RPMI8226 (cell line): ENCODE measurements around the gene SUPT3H.
A peak's percentile ranks its signal among the peaks of the same experiment; 100 is the strongest.
"Not testable (repeated sequence)": the region's sequence is repeated elsewhere in the genome, so short reads cannot be mapped to it uniquely, and the experiment has no call there.

Experiments used
- DNase-seq: peaks from one replicate; pipeline ENCODE4 v3.0.0-alpha.2; 2015

Gene SUPT3H

DNA sequence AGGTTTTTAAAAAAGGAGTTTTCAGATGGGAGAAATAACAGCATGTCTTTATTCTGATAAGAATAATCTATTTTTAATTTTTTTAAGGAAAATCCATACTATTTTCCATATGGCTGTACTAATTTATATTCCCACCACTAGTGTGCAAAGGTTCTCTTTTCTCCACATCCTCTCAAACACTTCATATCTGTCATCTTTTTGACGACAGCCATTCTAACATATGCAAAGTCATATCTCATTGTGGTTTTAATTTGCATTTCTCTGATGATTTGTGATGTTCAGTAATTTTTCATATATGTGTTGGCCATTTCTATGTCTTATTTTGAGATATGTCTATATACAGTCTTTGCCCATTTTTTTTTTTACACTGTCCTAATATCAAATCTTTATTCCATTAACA, 330.2 kb downstream of the SUPT3H start:
- DNase-seq, result no peak

DNA sequence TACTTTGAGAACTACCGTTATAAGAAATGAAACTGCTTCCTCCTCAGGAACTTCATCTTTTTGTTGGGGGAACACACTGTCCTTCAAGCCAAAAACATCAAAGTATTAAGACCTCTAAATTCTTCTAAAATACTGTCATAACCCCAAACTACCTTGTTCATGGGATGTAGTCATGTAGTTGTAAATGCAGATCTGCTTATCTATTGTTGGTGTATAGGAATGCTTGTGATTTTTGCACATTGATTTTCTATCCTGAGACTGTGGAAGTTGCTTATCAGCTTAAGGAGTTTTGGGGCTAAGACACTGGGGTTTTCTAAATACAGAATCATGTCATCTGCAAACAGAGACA, 332.5 kb downstream of the SUPT3H start:
- DNase-seq, result no peak

- no peak for DNase-seq
Measured at GRCh38 chr6:45044510-45045252, 333.1 kb downstream of the SUPT3H start.

DNA sequence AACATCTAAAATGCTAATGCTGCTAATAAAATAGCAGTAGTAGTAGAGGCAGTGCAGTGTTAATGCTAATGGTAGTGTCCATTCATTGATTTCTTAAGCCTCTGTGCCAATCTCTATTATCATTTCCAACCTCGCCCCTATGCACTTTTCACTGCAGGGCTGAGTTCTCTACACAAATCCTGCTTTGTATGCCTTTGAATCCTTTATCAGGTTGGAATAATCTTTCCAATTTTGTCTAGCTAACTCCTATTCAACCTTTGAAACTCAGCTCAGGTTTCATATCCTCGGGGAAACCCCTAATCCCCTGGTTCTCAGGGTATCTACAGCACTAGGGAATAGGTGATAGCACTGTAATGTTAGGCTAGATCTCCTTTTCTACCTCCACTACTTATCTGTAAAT, 333.6 kb downstream of the SUPT3H start:
- DNase-seq, result no peak

- DNase-seq, result not testable (repeated sequence)
Measured at GRCh38 chr6:45042673-45043072, 335.1 kb downstream of the SUPT3H start.

DNA sequence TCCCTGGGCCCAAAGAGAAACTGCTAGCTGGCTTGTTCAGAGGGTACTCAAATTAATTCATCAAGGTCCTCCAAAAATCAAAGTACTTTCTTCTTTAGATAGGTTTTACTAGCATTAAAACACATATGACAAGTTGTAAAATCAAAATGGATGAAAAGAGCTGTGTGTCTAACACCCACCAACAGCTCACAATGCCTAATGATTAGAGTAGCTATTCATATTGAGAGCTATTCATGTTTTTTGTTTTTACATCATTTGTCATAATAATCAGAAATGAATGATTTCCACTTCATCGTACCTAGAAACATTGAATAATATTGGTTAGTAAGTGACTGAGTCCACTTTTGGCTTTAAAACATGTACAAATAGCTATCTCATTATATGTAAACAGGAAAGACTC, 339.5 kb downstream of the SUPT3H start:
- no peak for DNase-seq

DNA sequence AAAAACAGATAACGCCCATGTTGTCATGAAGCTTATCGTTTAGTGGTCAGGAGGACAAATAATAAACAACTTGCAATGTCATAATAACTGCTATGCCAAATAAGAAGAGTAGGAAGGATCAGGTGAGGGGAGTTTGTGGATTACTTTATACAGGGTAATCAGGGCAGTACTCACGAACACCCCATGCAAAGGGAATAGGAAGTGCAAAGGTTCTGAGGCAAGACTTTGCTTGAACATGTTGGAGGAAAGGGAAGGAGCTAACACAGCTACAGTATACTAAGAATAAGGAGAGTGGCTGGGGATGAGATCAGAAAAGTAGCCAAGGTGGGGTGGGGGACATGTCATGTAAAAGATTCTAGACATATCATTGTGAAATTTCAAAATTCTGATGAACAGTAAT, 341.6 kb downstream of the SUPT3H start:
- DNase-seq, result no peak

DNA sequence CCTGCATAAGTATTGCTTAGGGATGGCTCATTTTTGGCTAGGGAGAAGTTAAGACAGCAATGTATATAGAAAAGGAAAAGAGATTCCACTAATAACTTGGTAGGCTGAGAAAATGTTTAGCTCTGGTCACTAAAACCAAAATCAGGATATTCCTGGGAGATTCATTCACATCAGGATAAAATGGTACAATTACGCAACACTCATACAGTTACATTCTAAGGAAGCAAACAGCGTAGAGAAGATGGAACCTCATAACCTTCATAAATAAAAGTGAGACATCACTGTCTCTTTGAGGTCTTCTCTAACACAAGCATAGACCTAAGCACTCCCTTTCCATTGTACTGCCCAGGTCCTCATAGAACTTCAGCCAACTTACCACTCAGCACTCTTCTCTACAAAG, 345.3 kb downstream of the SUPT3H start:
- no peak for DNase-seq

DNA sequence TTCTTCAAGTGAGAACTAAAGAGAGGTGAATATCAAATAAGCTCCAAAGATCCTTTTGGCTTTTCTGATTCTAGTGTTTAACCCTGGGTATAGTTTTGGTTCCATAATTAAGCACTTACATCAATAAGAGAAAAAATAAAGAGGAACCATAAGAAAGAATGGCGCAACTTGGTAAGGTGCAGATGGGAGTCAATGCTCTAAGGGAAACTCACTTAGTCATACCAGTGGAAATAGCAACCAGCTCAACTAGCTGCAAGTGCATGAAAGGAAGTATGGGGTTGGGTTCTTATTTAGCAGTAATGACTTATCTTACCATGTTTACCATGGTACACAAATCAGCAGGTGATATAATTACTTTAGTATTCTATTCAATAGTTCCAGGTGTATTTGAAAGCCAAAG, 346.1 kb downstream of the SUPT3H start:
- no peak for DNase-seq

- DNase-seq, result no peak
Measured at GRCh38 chr6:45027126-45027525, 350.6 kb downstream of the SUPT3H start.

GRCh38 chr6:45026003-45026516, 351.7 kb downstream of the SUPT3H start:
- DNase-seq, result no peak

- no peak for DNase-seq
Measured at GRCh38 chr6:45024610-45025009, 353.1 kb downstream of the SUPT3H start.

GRCh38 chr6:45021676-45022075, 356.1 kb downstream of the SUPT3H start:
- no peak for DNase-seq

GRCh38 chr6:45012687-45013086, 365.0 kb downstream of the SUPT3H start:
- no peak for DNase-seq

DNA sequence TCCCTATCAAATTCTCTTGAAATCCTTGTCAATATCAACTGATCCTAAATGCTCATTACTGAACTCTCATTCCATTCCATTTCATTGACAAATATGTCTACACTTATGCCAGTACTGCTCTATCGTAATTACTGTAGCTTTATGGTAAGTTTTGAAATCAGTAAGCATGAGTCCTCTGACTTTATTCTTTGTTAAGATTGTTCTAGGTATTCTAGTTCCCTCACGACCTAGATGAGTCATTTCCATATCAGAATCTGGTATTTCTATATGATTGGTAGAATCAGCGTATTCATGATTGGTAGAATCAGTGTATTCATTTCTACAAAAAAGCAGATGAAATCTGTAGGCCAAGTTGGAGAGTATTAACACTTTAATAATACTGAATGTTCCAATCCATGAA, 368.2 kb downstream of the SUPT3H start:
- no peak for DNase-seq

DNA sequence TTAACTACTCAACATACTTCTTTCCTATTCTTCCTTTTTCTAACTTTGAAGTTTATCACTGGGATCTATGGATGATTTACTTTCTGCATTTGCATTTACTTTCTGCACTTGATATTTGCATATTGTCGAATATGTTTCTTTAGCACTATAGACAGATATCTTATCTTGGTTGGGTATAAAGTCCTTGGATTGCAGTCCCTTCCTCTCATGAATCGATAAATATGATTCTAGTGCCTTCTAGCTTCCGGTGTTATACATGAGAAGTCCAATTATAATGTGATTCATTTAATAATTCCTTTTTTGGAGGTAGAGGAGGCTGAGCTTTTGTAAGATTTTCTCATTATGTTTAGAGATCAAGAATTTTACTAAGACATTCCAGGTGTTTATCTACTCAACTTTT, 370.8 kb downstream of the SUPT3H start:
- no peak for DNase-seq

DNA sequence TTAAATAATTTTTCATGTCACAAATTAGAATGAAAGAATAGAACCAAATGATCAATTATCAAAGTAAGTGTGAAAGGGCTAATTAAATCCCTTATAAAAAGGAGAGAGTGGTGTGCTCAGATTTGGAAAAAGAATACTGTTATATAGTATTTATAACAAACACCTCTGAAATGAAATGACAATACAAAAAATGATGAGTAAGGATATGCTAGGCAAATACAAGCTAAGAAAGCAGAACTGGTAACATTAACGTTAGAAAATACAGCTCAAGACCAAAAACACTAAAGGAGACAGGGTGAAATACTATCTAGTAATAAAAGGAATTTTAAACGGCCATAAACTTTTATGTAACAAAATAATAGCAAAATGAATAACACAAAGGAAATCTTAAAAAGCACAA, 373.8 kb downstream of the SUPT3H start:
- no peak for DNase-seq

GRCh38 chr6:45003387-45003786, 374.3 kb downstream of the SUPT3H start:
- no peak for DNase-seq

DNA sequence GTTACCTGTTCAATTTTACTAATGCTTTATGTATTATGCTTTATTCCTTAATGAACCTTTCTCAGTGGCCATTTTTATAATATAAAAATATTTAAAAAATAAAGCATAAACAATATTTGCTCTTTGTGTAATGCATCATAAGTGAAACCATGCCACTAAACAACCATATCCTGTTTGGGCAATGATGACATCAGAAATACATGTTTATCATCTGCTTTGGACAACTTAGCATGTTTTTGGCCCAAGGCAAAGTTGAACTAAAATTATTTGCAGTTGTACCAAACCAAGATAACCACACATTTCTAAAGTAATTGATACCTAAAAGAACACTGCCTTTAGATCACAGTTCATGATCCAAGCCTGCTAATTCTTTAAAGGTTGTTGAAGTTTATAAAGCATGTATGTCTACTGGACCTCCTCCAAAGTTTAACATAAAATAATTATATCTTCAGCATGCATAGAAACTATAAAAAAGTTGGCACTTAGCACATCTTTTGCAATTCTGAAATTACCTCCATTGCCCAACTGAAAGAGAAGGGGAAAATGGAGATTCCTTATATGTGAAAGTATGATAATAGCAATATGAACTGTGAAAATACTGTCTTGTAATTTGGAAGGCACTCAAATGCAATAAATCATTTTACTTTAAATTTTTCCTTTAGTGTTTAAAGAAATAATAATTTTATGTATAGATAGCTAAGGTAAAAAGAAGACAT, 375.2 kb downstream of the SUPT3H start:
- no peak for DNase-seq

GRCh38 chr6:45001663-45002062, 376.1 kb downstream of the SUPT3H start:
- peak; percentile 11 for DNase-seq

DNA sequence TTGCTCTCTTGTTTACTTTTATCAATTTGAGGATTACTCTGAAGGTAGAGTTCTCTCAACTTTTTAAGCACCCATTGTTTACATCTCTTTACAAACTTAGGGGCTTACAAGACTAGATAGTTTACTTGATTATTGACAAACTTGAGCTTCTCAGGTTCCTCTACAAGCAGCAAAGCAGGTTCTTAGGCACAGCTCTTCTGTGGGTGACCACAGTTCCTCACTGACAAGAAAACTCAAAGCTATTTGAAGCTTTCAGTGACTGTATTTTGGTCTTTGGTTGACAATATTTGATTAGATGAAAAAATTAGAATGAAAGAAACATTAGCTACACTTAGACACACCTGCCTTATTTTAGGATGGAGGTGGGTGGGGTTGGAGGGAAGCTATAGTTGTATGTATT, 376.9 kb downstream of the SUPT3H start:
- DNase-seq, result no peak

GRCh38 chr6:44999066-44999465, 378.7 kb downstream of the SUPT3H start:
- DNase-seq, result no peak

DNA sequence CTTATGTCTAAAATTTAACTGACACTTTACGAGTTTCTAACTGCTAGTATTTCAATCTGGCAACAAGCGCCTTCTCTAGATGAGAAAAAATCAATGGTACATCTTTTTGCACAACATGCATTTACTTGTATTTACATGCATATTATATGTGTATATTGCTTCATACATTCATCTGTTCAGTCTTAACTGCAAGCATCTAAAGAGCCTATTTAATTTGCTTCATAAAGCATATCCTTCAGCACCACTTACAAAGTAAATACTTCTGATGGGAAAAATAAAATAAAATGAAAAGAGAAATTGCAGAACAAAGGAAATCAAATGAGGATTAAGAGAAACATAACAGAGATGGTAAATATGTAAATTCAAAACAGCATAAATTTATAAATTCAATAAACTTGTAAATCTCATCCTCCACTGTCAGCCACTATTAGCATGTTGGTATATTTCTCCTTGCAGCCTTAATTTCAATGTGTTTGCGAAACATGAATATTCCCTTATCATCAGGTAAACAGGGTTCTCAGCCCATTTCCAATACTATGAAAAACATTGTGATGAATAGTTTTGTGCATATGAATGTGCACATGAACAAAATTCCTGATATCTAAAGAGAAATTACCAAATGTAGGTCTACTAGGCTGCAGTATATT, 382.1 kb downstream of the SUPT3H start:
- no peak for DNase-seq

DNA sequence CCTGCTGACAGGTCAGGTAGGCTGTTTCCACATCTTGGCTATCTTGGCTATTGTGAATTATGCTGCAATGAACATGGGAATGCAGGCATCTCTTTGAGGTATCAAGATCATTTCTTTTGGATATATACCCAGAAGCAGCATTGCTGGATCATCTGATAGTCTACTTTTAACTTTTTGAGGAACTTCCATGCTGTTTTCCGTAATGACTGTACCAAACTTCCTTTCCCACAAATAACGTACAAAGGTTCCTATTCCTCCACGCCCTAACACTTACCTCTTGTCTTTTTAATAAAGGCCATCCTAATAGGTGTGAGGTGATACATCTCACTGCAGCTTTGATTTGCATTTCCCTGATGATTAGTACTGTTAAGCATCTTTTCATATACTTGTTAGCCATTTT, 388.3 kb downstream of the SUPT3H start:
- no peak for DNase-seq
